22Rv1 (cell line): ENCODE measurements around the gene CPHXL.

ENCODE experiments used
- ZFX ChIP-seq: fragments of 450-650 bp; IDR thresholded peaks from 2 replicates; pipeline ENCODE4 v1.6.1; 2017; ENCODE audit warnings: antibody characterized with exemption, borderline replicate concordance
- TF ChIP-seq, protein P1 (sequence below): fragments of 450-650 bp; IDR thresholded peaks from 2 replicates; pipeline ENCODE4 v1.5.1; 2017; ENCODE audit warnings: mild to moderate bottlenecking

DNA sequence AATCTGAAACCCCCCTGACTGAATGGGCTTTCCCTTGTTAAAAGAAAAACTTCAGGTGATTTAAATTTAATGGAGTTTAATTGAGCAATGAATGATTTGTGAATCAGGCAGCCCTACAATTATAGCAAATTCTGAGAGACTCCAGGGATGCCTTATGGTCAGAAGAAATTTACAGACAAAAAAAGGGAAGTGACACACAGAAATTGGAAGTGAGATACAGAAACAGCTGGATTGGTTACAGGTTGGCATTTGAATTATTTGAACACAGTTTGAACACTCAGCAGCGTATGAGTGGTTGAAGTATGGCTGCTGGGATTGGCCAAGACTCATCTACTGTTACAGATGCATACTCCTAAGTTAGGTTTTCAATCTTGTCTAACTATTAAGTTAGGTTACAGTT lies 19.0 kb upstream of the CPHXL start:
- TF ChIP-seq, protein P1, sequence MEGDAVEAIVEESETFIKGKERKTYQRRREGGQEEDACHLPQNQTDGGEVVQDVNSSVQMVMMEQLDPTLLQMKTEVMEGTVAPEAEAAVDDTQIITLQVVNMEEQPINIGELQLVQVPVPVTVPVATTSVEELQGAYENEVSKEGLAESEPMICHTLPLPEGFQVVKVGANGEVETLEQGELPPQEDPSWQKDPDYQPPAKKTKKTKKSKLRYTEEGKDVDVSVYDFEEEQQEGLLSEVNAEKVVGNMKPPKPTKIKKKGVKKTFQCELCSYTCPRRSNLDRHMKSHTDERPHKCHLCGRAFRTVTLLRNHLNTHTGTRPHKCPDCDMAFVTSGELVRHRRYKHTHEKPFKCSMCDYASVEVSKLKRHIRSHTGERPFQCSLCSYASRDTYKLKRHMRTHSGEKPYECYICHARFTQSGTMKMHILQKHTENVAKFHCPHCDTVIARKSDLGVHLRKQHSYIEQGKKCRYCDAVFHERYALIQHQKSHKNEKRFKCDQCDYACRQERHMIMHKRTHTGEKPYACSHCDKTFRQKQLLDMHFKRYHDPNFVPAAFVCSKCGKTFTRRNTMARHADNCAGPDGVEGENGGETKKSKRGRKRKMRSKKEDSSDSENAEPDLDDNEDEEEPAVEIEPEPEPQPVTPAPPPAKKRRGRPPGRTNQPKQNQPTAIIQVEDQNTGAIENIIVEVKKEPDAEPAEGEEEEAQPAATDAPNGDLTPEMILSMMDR, result no peak
- no peak for TF ChIP-seq ZFX
